ENCODE measurements around the gene LYPD6.

DNA sequence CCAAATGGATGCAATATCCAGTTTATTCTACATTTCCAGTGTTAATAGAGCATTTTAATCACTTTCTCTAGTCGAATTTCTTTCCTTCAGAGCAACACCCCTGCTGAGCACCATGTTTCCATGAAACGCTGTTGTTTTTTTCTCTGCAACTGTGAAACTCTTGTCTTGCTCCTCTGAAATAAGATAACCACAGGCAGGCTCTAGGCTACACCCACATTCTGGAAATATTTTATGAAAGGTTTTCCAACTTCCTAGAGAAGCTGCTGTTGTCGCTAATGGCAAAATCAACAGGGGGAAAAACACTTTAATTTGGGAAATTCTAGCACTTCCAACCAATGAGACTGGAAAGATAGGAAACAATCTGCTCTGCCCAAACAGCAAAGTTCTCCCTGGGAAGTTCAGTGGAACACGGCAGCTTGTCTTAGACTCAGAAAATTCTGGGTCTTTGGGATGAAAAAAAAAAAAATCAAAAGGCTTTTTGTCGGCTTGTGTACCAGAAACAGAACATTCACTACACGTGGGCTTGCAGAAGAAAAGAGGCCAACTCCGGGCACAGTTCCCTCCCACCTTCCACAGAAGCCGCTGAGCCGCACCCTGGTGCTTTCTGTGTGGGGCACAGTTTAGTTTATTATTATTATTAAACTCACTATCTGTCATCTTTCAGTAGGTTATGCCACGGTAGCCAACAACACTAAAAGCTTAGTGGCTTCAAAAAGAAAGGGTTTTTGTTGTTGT, 158.5 kb downstream of the LYPD6 start:
- TF ChIP-seq, protein P1, sequence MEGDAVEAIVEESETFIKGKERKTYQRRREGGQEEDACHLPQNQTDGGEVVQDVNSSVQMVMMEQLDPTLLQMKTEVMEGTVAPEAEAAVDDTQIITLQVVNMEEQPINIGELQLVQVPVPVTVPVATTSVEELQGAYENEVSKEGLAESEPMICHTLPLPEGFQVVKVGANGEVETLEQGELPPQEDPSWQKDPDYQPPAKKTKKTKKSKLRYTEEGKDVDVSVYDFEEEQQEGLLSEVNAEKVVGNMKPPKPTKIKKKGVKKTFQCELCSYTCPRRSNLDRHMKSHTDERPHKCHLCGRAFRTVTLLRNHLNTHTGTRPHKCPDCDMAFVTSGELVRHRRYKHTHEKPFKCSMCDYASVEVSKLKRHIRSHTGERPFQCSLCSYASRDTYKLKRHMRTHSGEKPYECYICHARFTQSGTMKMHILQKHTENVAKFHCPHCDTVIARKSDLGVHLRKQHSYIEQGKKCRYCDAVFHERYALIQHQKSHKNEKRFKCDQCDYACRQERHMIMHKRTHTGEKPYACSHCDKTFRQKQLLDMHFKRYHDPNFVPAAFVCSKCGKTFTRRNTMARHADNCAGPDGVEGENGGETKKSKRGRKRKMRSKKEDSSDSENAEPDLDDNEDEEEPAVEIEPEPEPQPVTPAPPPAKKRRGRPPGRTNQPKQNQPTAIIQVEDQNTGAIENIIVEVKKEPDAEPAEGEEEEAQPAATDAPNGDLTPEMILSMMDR (IDR thresholded peaks at IDR 0.05), result no peak
- TF ChIP-seq POLR2A (IDR thresholded peaks at IDR 0.05), result no peak
